ENCODE results near the gene TCF4. TPM values are rescaled to one million over a fixed set of nuclear protein-coding genes. Genes with fewer than 3 reads are reported as not detected.
"Not testable (repeated sequence)": the region's sequence is repeated elsewhere in the genome, so short reads cannot be mapped to it uniquely, and the experiment has no call there.

The TCF4 gene
- total RNA-seq, 1 donor: 84.6 TPM

DNA sequence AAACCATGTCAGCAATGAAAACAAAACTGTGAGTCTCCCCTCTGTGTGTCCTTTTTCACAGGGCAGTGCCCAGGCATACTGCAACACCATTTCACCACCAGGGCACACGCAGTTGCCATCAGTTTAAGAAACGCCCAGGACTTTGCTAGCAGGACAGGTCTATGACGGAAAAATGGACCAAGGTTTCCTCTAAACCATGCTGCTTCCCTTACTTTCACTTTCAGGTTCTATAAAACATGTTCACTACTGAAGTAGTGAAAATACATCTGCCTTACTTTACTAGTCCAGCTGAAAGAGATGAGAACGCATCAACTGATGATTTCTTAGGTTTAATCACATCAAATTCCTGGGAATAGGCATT is 110.5 kb downstream of the TCF4 start:
- peak overlapping the region; percentile 62 for H3K4me3 ChIP-seq (ENCODE audit: low read depth, low read length)
- peak; percentile 82 for DNase-seq (ENCODE audit: low read depth)
- TF ChIP-seq, protein P1, sequence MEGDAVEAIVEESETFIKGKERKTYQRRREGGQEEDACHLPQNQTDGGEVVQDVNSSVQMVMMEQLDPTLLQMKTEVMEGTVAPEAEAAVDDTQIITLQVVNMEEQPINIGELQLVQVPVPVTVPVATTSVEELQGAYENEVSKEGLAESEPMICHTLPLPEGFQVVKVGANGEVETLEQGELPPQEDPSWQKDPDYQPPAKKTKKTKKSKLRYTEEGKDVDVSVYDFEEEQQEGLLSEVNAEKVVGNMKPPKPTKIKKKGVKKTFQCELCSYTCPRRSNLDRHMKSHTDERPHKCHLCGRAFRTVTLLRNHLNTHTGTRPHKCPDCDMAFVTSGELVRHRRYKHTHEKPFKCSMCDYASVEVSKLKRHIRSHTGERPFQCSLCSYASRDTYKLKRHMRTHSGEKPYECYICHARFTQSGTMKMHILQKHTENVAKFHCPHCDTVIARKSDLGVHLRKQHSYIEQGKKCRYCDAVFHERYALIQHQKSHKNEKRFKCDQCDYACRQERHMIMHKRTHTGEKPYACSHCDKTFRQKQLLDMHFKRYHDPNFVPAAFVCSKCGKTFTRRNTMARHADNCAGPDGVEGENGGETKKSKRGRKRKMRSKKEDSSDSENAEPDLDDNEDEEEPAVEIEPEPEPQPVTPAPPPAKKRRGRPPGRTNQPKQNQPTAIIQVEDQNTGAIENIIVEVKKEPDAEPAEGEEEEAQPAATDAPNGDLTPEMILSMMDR (IDR thresholded peaks at IDR 0.05; ENCODE audit: insufficient read depth, low read depth, low read length): peak; percentile 33

DNA sequence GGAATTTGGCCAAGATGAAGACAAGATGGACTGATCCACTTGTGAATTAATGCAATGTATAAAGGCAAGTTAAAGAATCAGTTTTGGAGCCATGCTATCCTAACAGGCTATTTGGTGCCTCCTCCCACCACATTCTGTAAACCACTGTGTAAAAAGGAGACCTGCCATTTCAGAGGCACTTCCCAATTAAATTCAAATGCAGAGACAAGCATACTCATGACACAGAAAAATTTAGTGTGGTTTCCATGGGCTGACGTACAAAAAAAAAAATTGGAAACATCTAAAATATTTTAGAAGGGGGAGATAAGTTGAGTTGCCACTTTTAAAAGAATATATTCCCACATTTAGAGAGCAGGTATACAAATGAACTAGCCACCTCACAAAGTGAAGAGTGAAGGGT is 112.1 kb downstream of the TCF4 start:
- no peak overlapping the region for H3K4me3 ChIP-seq (ENCODE audit: low read depth, low read length)
- TF ChIP-seq, protein P1 (IDR thresholded peaks at IDR 0.05; ENCODE audit: insufficient read depth, low read depth, low read length): no peak
- no peak for DNase-seq (ENCODE audit: low read depth)

DNA sequence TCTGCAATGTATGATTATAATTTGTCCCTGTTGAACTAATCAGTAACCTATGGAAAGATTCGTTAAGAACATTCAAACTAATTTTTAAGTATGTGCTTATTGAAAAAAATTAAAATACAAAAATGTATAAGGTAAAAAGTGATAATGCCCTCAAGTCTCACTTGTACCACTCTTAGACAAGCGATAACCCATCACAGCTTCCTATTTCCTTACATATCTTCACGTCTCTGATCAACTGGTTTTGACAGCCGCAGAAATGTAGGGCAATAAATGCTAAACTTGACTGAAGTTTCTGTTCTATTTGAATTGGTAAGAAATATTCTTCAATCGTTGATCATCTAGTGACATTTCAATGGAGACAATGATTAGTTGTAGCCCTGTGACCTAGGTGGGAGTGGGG is 112.5 kb downstream of the TCF4 start:
- DNase-seq (ENCODE audit: low read depth): no peak
- no peak overlapping the region for H3K4me3 ChIP-seq (ENCODE audit: low read depth, low read length)
- TF ChIP-seq, protein P1 (IDR thresholded peaks at IDR 0.05; ENCODE audit: insufficient read depth, low read depth, low read length): no peak

DNA sequence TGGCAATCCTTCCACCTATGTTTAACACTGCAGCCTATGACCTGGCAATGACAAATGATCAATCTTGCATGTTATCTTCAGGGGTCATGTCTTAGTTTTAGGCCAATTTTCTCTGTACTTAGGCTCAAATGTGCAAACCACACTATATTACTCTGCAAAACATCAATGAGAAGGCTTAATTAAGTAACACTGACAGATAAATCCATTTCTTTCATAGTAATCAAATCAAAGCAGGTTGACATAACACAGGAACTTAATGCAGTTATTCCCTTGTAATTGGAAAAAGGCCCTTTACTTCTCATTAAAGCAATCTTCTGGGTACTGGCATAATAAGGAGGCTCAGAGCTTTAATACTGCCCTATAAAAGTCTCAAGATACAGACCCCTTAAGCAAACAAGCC is 114.4 kb downstream of the TCF4 start:
- no peak for DNase-seq (ENCODE audit: low read depth)

DNA sequence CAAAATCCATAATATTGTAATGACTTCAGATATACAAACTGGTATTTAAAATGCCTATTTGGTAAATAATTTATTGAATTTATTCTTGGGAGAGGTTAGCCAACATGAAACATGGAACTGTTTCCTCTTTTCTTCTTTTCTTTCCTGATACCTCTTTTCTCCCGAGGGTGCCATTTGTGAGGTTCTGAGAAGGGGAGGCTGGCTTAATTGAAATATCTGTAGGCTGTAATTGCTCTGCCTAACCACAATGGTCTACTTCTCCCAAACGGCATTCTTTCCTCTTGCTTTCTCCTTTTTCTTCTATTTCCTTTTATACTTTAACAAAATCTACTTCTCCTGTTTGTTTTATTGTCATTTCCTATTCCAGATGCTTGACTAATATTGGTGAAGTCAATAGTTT is 114.9 kb downstream of the TCF4 start:
- H3K4me3 ChIP-seq (ENCODE audit: low read depth, low read length): no peak overlapping the region
- TF ChIP-seq, protein P1 (IDR thresholded peaks at IDR 0.05; ENCODE audit: insufficient read depth, low read depth, low read length): no peak
- no peak for DNase-seq (ENCODE audit: low read depth)

More for the DNA sequence above, 114.4 kb downstream of the TCF4 start:
- no peak overlapping the region for H3K4me3 ChIP-seq (ENCODE audit: low read depth, low read length)
- TF ChIP-seq, protein P1 (IDR thresholded peaks at IDR 0.05; ENCODE audit: insufficient read depth, low read depth, low read length): no peak

DNA sequence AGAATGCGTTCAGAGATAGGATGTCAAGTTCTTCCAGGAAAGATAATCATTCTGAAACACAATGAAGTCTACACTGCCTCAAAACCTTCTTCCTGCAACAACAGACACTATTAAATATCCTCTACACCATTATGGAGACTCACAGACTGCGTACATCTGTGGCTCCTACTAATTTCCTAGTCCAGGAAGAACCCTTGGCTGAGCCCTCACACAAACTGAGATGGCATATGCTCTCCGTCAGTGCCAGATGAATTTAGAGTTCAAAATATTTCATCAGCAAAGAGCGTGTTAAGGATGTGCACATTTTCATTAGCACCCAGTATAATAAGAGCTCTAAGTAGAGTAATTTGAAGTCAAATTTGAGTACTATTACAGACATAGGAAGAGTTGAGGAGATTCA is 117.2 kb downstream of the TCF4 start:
- no peak for DNase-seq (ENCODE audit: low read depth)
- TF ChIP-seq, protein P1 (IDR thresholded peaks at IDR 0.05; ENCODE audit: insufficient read depth, low read depth, low read length): no peak
- no peak overlapping the region for H3K4me3 ChIP-seq (ENCODE audit: low read depth, low read length)

DNA sequence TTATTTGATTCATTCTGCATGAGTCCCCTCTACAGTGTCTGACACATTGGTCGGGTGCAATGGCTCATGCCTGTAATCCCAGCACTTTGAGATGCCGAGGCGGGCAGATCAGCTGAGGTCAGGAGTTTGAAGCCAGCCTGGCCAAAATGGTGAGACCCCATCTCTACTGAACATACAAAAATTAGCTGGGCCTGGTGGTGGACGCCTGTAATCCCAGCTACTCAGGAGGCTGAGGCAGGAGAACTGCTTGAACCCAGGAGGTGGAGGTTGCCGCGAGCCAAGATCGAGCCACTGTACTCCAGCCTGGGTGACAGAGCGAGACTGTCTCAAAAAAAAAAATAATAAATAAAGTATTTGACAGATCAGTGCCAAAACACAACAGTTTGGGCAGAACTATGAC is 118.9 kb downstream of the TCF4 start:
- not testable (repeated sequence) for H3K4me3 ChIP-seq (ENCODE audit: low read depth, low read length); DNase-seq (ENCODE audit: low read depth)
